22Rv1 (cell line): Measurements from ENCODE around the gene TTLL3.
"Not testable (repeated sequence)": the region's sequence is repeated elsewhere in the genome, so short reads cannot be mapped to it uniquely, and the experiment has no call there.

Source experiments
- H3K27ac ChIP-seq: fragments of 450-650 bp; 2 replicates; pipeline ENCODE4 v1.5.1; 2017
- ZFX ChIP-seq: fragments of 450-650 bp; IDR thresholded peaks from 2 replicates; pipeline ENCODE4 v1.6.1; 2017; ENCODE audit warnings: antibody characterized with exemption, borderline replicate concordance
- TF ChIP-seq, protein P1 (sequence below): fragments of 450-650 bp; IDR thresholded peaks from 2 replicates; pipeline ENCODE4 v1.5.1; 2017; ENCODE audit warnings: mild to moderate bottlenecking

The TTLL3 gene

DNA sequence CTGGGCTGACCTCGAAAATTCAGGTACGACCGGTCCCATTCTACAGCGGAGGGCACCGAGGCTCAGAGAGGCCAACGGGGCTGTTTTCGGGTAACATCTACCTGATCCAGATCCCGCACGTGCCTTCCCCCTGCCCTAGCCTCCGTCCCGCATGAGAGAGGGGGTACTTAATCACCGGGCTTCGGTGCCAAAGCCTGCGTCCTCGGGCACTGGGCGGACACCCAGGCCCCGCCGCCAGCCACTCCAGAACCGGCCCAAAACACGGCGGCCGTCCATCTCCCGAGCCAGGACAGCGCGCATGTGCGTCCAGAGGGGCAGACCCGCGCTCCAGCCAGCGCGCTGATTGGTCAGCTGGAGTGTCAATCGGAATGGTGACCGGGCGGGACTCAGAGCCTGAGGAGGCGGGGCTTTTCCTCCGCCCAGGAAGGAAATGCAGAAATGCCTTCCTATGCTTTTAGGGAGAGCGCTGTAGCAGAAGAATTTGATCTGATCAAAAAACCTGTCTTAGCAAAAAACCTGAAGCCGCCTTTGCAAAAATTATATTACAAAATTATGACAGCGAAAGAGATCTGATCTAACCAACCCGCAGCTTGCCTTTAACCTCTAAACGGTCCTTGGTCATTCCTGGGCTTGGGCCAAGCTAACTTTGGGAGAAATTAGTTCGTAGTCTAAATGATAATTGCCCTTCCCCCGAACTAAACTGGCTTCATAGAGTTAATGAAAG, 33.8 kb downstream of the TTLL3 start, which contains the start of gene RPUSD3:
RPUSD3 (minus strand) TSS at position 294 of the 724 bp plus-strand sequence; CDS start at position 276, 18 bp downstream.
- peak within 1 kb of the TSS; percentile 85 for H3K27ac ChIP-seq
- TF ChIP-seq, protein P1, sequence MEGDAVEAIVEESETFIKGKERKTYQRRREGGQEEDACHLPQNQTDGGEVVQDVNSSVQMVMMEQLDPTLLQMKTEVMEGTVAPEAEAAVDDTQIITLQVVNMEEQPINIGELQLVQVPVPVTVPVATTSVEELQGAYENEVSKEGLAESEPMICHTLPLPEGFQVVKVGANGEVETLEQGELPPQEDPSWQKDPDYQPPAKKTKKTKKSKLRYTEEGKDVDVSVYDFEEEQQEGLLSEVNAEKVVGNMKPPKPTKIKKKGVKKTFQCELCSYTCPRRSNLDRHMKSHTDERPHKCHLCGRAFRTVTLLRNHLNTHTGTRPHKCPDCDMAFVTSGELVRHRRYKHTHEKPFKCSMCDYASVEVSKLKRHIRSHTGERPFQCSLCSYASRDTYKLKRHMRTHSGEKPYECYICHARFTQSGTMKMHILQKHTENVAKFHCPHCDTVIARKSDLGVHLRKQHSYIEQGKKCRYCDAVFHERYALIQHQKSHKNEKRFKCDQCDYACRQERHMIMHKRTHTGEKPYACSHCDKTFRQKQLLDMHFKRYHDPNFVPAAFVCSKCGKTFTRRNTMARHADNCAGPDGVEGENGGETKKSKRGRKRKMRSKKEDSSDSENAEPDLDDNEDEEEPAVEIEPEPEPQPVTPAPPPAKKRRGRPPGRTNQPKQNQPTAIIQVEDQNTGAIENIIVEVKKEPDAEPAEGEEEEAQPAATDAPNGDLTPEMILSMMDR: no peak
- no peak for TF ChIP-seq ZFX

GRCh38 chr3:9846231-9846630, 36.2 kb downstream of the TTLL3 start:
- TF ChIP-seq, protein P1: no peak
- TF ChIP-seq ZFX: no peak
- no peak overlapping the region for H3K27ac ChIP-seq

- H3K27ac ChIP-seq: no peak overlapping the region
- TF ChIP-seq, protein P1: no peak
- TF ChIP-seq ZFX: no peak
These were observed 36.9 kb downstream of the TTLL3 start for GRCh38 chr3:9846931-9847488.

DNA sequence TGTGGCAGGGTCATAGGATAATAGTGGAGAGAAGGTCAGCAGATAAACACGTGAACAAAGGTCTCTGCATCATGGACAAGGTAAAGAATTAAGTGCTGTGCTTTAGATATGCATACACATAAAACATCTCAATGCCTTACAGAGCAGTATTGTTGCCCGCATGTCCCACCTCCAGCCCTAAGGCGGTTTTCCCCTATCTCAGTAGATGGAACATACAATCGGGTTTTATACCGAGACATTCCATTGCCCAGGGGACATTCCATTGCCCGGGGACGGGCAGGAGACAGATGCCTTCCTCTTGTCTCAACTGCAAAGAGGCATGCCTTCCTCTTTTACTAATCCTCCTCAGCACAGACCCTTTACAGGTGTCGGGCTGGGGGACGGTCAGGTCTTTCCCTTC, 37.8 kb downstream of the TTLL3 start:
- H3K27ac ChIP-seq: not testable (repeated sequence)

- not testable (repeated sequence) for H3K27ac ChIP-seq
- TF ChIP-seq, protein P1: peak; percentile 84
These were observed 38.8 kb downstream of the TTLL3 start for GRCh38 chr3:9848860-9849259.

DNA sequence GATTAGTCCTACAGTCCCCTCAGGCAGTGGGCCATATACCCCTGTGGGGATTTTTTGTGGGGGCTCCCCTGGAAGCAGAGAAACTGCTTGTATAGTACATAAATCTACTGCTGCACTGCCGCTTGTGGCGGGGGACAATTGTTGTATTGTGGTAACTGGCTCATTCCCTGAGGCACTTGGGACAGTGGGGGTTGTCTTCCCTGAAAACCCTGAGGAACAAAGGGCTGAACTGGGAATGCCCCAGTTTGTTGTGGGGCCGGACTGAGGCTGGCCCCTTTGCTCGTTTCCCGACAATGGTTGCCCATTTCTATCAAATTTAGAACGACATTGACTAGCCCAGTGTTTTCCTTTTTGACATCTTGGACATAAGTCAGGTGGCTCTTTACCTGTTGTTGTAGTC, 41.3 kb downstream of the TTLL3 start:
- not testable (repeated sequence) for H3K27ac ChIP-seq

- H3K27ac ChIP-seq: not testable (repeated sequence)
These were observed 41.9 kb downstream of the TTLL3 start for GRCh38 chr3:9851926-9852325.

DNA sequence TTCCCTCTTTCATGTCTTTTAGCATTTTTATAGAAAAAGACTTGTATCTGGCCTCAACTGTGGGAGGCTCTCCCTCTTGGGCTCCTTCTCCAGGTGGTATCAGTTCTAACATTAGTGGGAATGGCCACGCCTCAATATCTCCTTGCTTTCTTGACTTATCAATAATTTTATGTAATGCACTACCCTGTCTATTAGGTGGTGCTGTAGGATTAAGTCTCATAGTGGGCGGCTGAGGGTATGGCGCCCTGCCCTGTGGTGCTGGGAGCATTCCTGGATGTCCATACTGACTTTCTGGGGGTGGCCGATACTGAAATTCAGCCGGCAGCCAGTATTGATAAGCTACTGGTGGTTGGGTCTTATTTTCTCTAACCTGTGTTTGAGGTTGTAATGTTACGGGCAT, 42.5 kb downstream of the TTLL3 start:
- no peak overlapping the region for H3K27ac ChIP-seq
- TF ChIP-seq ZFX: no peak
- TF ChIP-seq, protein P1: no peak

DNA sequence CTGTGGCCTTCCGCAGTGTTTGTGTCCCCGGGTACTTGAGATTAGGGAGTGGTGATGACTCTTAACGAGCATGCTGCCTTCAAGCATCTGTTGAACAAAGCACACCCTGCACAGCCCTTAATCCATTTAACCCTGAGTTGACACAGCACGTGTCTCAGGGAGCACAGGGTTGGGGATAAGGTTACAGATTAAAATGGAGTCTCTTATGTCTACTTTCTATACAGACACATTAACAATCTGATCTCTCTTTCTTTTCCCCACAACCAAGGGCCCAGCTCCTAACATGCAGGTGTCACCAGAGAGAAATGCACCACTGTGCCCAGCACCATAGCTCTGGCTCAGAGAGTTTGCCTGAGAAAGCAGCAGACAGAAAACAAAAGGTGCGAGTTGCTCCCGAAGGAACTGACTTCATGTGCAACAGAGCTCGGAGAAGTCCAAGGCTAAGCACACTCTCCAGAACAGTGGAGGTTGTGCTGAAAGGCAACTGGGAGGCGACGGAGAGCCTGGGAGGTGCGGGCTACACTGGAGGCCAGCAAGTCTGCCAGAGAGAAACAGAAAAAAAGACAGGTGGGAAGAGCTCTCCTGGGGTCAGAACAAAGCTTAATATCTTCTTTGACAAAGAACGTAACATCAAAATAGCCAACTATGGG, 44.4 kb downstream of the TTLL3 start:
- not testable (repeated sequence) for H3K27ac ChIP-seq
